HepG2 (cell line): Measurements from ENCODE around the gene BCL2L2. TPM values are rescaled to one million over a fixed set of nuclear protein-coding genes. Genes with fewer than 3 reads are reported as not detected.

Experiments used
- ARHGAP35 ChIP-seq: sonication (generic); formaldehyde crosslinking; IDR thresholded peaks from 2 replicates; pipeline ENCODE4 v1.9.0; 2022; ENCODE audit warnings: mild to moderate bottlenecking, inconsistent platforms, moderate library complexity, missing genetic modification reagents, borderline replicate concordance
- ARID5B ChIP-seq: IDR thresholded peaks from 2 replicates; pipeline ENCODE4 v1.4.0; 2020; ENCODE audit warnings: mild to moderate bottlenecking, missing genetic modification reagents
- BRF2 ChIP-seq: sonication (generic); formaldehyde crosslinking; IDR thresholded peaks from 2 replicates; pipeline ENCODE4 v1.8.1; 2022; ENCODE audit warnings: mild to moderate bottlenecking, missing genetic modification reagents
- HOXA5 ChIP-seq: sonication (generic); formaldehyde crosslinking; IDR thresholded peaks from 2 replicates; pipeline ENCODE4 v1.4.0; 2020; ENCODE audit warnings: missing genetic modification reagents
- HOXA7 ChIP-seq: sonication (generic); formaldehyde crosslinking; IDR thresholded peaks from 2 replicates; pipeline ENCODE4 v1.8.1; 2022; ENCODE audit warnings: mild to moderate bottlenecking, missing genetic modification reagents, moderate library complexity
- LCORL ChIP-seq, 2 experiments: fragments of 450-650 bp in 1 of 2; sonication (generic) in 1 of 2; formaldehyde crosslinking in 1 of 2; IDR thresholded peaks; 2 replicates each; pipeline versions ENCODE4 v1.5.0 to v1.6.1; 2017 to 2020; ENCODE audit warnings: antibody characterized with exemption in 1 of 2, missing genetic modification reagents in 1 of 2
- MXD3 ChIP-seq: IDR thresholded peaks from 2 replicates; pipeline ENCODE4 v1.6.1; 2016; ENCODE audit warnings: mild to moderate bottlenecking, missing biosample characterization, missing genetic modification reagents
- PBX2 ChIP-seq: IDR thresholded peaks from 2 replicates; pipeline ENCODE4 v1.6.1; 2016; ENCODE audit warnings: control low read depth
- PTBP1 ChIP-seq: fragments of 200-400 bp; formaldehyde crosslinking; IDR thresholded peaks from 2 replicates; pipeline ENCODE4 v1.6.1; 2018; ENCODE audit warnings: low read length, low read depth; ENCODE audit not compliant: poor library complexity, severe bottlenecking
- RCOR2 ChIP-seq: IDR thresholded peaks from 2 replicates; pipeline ENCODE4 v1.6.1; 2016; ENCODE audit warnings: missing biosample characterization, missing genetic modification reagents
- SPEN ChIP-seq: sonication (generic); formaldehyde crosslinking; IDR thresholded peaks from 2 replicates; pipeline ENCODE4 v1.5.1; 2020; ENCODE audit warnings: low read depth, mild to moderate bottlenecking, missing genetic modification reagents
- SRSF4 ChIP-seq: fragments of 200-400 bp; formaldehyde crosslinking; IDR thresholded peaks from one replicate; pipeline ENCODE4 v1.6.1; 2018; ENCODE audit warnings: mild to moderate bottlenecking, low read depth, low read length, moderate library complexity; ENCODE audit not compliant: poor library complexity, severe bottlenecking
- TARDBP ChIP-seq: sonication (generic); formaldehyde crosslinking; IDR thresholded peaks from 2 replicates; pipeline ENCODE4 v1.8.0; 2022; ENCODE audit warnings: mild to moderate bottlenecking, missing genetic modification reagents
- TFE3 ChIP-seq: IDR thresholded peaks from 2 replicates; pipeline ENCODE4 v1.6.1; 2016
- TRIM22 ChIP-seq: fragments of 450-650 bp; IDR thresholded peaks from 2 replicates; pipeline ENCODE4 v1.6.1; 2017
- ZBTB25 ChIP-seq: IDR thresholded peaks from 2 replicates; pipeline ENCODE4 v1.6.1; 2018; ENCODE audit warnings: missing genetic modification reagents
- ZNF143 ChIP-seq: sonication (generic); formaldehyde crosslinking; IDR thresholded peaks from 2 replicates; pipeline ENCODE4 v1.4.0; 2020; ENCODE audit warnings: missing genetic modification reagents
- ZNF607 ChIP-seq: sonication (generic); formaldehyde crosslinking; IDR thresholded peaks from 2 replicates; pipeline ENCODE4 v1.5.1; 2020; ENCODE audit warnings: missing genetic modification reagents, mild to moderate bottlenecking, borderline replicate concordance
- polyA plus RNA-seq, 8 experiments: library from polyadenylated mRNA; depleted of rRNA in 3 of 8; stranded (reverse) in 7 of 8; unstranded in 1 of 8; fragments of >200 nt; fragmentation: Illumina TruSeq in 4 of 8; extraction: Trizol in 4 of 8; gene quantifications; 2 replicates each; pipeline versions ENCODE4 v1.2.1 to v1.2.3, GENCODE V29; 2011 to 2016; ENCODE audit warnings: low read depth in 4 of 8, missing spikeins in 1 of 8, mixed read lengths in 1 of 8; ENCODE audit not compliant: insufficient read depth in 1 of 8
- total RNA-seq, 5 experiments: library from RNA; depleted of rRNA; stranded (reverse); fragments of >200 nt; fragmentation: Illumina TruSeq; extraction: Trizol; gene quantifications; 2 replicates each; pipeline ENCODE4 v1.2.3, GENCODE V29; 2016; ENCODE audit warnings: low read depth in 1 of 5

The BCL2L2 gene
- total and polyA plus RNA-seq, 2 of the 13 experiments (the other 11 are each of a cell fraction or from before 2014, with no cell fraction given): 28.1 to 49.8 TPM

GRCh38 chr14:23285530-23286019 lies 21.1 kb upstream of the BCL2L2 start (continued):
- TF ChIP-seq SPEN (CRISPR knock-in tag) (no peak), PBX2 (no peak), ARID5B (CRISPR knock-in tag) (no peak; the same call in 1 of the 2 replicates), ARHGAP35 (CRISPR knock-in tag) (0 out of 2 replicates have a peak, but pooled peaks have one; percentile 10), ZNF607 (CRISPR knock-in tag) (peak; percentile 16; the same call in 1 of the 2 replicates), TRIM22 (no peak), MXD3 (no peak), TFE3 (CRISPR knock-in tag) (no peak), RCOR2 (CRISPR knock-in tag) (no peak), ZNF143 (no peak), BRF2 (CRISPR knock-in tag) (no peak), PTBP1 (peak; percentile 33), LCORL (IDR thresholded peaks at IDR 0.05) (no peak), LCORL (CRISPR knock-in tag; IDR thresholded peaks at IDR 0.05) (no peak), HOXA5 (CRISPR knock-in tag) (peak; percentile 81; the same call in 1 of the 2 replicates), TARDBP (CRISPR knock-in tag) (0 out of 2 replicates have a peak, but pooled peaks have one; percentile 13), ZBTB25 (CRISPR knock-in tag) (no peak), SRSF4 (no peak), HOXA7 (CRISPR knock-in tag) (no peak)
